IMR-90 (cell line): ENCODE measurements around the gene SLC1A7. TPM values are rescaled to one million over a fixed set of nuclear protein-coding genes. Genes with fewer than 3 reads are reported as not detected.

Experiments
- ATAC-seq: fragments of 200-7000 bp; cut with Tn5 transposase; 2 replicates; pipeline ENCODE4 v1.9.1; 2020; ENCODE audit warnings: low read depth, mild to moderate bottlenecking, moderate library complexity
- BruUV-seq: library from RNA; stranded (reverse); fragments of 400-500 nt; replicated peaks from 2 replicates; lab custom pipeline; 2021; lab: Mats Ljungman, UMichigan
- CTCF ChIA-PET: fragments of 300-600 bp; formaldehyde crosslinking; extraction: SDS; loops from one replicate; lab custom pipeline; 2021; ENCODE audit warnings: antibody characterized with exemption; lab: Yijun Ruan, JAX
- POLR2A ChIA-PET: fragments of 300-600 bp; sonication (Branson Sonifier 250); formaldehyde crosslinking; loops from one replicate; lab custom pipeline; 2022; ENCODE audit warnings: antibody characterized with exemption; ENCODE audit not compliant: unreplicated experiment; lab: Charles Lee
- DNase-seq: peaks from one replicate; pipeline ENCODE4 v3.0.0; 2013
- H2AFZ ChIP-seq: replicated peaks from 2 replicates; pipeline ENCODE3; 2013; ENCODE audit warnings: low read length, mild to moderate bottlenecking; ENCODE audit not compliant: poor library complexity
- H2AK5ac ChIP-seq: 2 replicates; pipeline ENCODE4 v1.6.1; 2013; ENCODE audit warnings: low read depth, low read length, inconsistent platforms
- H2AK9ac ChIP-seq: replicated peaks from 2 replicates; pipeline ENCODE3; 2013; ENCODE audit warnings: mild to moderate bottlenecking, low read depth, low read length, moderate library complexity; ENCODE audit not compliant: poor library complexity
- H2BK120ac ChIP-seq: 2 replicates; pipeline ENCODE4 v1.6.1; 2013; ENCODE audit warnings: low read depth, low read length, inconsistent platforms
- H2BK15ac ChIP-seq: 3 replicates; pipeline ENCODE4 v1.6.1; 2013; ENCODE audit warnings: low read depth, low read length, inconsistent platforms
- H2BK20ac ChIP-seq: 2 replicates; pipeline ENCODE4 v1.6.1; 2013; ENCODE audit warnings: low read depth, mild to moderate bottlenecking, inconsistent platforms, low read length, moderate library complexity
- H2BK5ac ChIP-seq: 2 replicates; pipeline ENCODE4 v1.6.1; 2013; ENCODE audit warnings: mild to moderate bottlenecking, low read depth, low read length, inconsistent platforms; ENCODE audit not compliant: poor library complexity, severe bottlenecking
- H3K14ac ChIP-seq: replicated peaks from 2 replicates; pipeline ENCODE4 v1.6.1; 2013; ENCODE audit warnings: low read depth, low read length, inconsistent platforms
- H3K18ac ChIP-seq: 2 replicates; pipeline ENCODE4 v1.6.1; 2013; ENCODE audit warnings: low read depth, low read length, control low read depth
- H3K23ac ChIP-seq: 2 replicates; pipeline ENCODE4 v1.6.1; 2013; ENCODE audit warnings: low read depth, low read length, inconsistent platforms
- H3K27ac ChIP-seq: 2 replicates; pipeline ENCODE4 v1.5.1; 2013; ENCODE audit warnings: mild to moderate bottlenecking, control low read depth, low read length; ENCODE audit not compliant: insufficient read depth
- H3K27me3 ChIP-seq: 2 replicates; pipeline ENCODE4 v1.6.1; 2013; ENCODE audit warnings: low read length; ENCODE audit not compliant: control insufficient read depth, insufficient read depth
- H3K36me3 ChIP-seq: 2 replicates; pipeline ENCODE4 v1.6.1; 2013; ENCODE audit warnings: low read length, mixed read lengths; ENCODE audit not compliant: control insufficient read depth, insufficient read depth
- H3K4ac ChIP-seq: 2 replicates; pipeline ENCODE4 v1.6.1; 2013; ENCODE audit warnings: low read depth, low read length, inconsistent platforms
- H3K4me1 ChIP-seq: 2 replicates; pipeline ENCODE4 v1.6.1; 2013; ENCODE audit warnings: low read length, mixed read lengths; ENCODE audit not compliant: control insufficient read depth, insufficient read depth
- H3K4me2 ChIP-seq: 2 replicates; pipeline ENCODE4 v1.6.1; 2013; ENCODE audit warnings: low read depth, mild to moderate bottlenecking, control low read depth, low read length, moderate library complexity
- H3K4me3 ChIP-seq: 2 replicates; pipeline ENCODE4 v1.5.1; 2013; ENCODE audit warnings: low read depth, mild to moderate bottlenecking, control low read depth, low read length, moderate library complexity; ENCODE audit not compliant: insufficient read depth
- H3K56ac ChIP-seq: 2 replicates; pipeline ENCODE4 v1.6.1; 2013; ENCODE audit warnings: low read length, inconsistent platforms; ENCODE audit not compliant: insufficient read depth; ENCODE audit errors: extremely low read depth
- H3K79me1 ChIP-seq, 2 experiments: 2 replicates each; pipeline ENCODE4 v1.6.1; 2013; ENCODE audit warnings: low read length in 2 of 2, inconsistent platforms in 1 of 2, low read depth in 1 of 2
- H3K9ac ChIP-seq: 2 replicates; pipeline ENCODE4 v1.6.1; 2013; ENCODE audit warnings: low read depth, low read length, control low read depth
- H3K9me1 ChIP-seq: 2 replicates; pipeline ENCODE4 v1.6.1; 2013; ENCODE audit warnings: low read length, inconsistent platforms; ENCODE audit not compliant: insufficient read depth
- H3K9me3 ChIP-seq: 2 replicates; pipeline ENCODE4 v1.6.1; 2013; ENCODE audit warnings: low read length; ENCODE audit not compliant: control insufficient read depth, insufficient read depth
- H4K20me1 ChIP-seq: 2 replicates; pipeline ENCODE4 v1.6.1; 2013; ENCODE audit warnings: low read length, inconsistent platforms; ENCODE audit not compliant: insufficient read depth
- H4K5ac ChIP-seq: 2 replicates; pipeline ENCODE4 v1.6.1; 2013; ENCODE audit warnings: mild to moderate bottlenecking, low read depth, low read length, control low read depth
- H4K8ac ChIP-seq, 2 experiments: 2 replicates each; pipeline ENCODE4 v1.6.1; 2013; ENCODE audit warnings: low read depth in 2 of 2, low read length in 2 of 2, control low read depth in 1 of 2, inconsistent platforms in 1 of 2
- H4K91ac ChIP-seq: 2 replicates; pipeline ENCODE4 v1.6.1; 2013; ENCODE audit warnings: low read depth, low read length, inconsistent platforms; ENCODE audit not compliant: insufficient read depth
- BHLHE40 ChIP-seq: fragments of 150-350 bp; IDR thresholded peaks from 2 replicates; pipeline ENCODE4 v1.6.1; 2016; ENCODE audit warnings: mild to moderate bottlenecking, low read depth, low read length
- CEBPB ChIP-seq: IDR thresholded peaks from 2 replicates; pipeline ENCODE4 v1.6.1; 2012; ENCODE audit warnings: low read depth, low read length, improper control_type of control experiment
- CHD1 ChIP-seq: IDR thresholded peaks from 2 replicates; pipeline ENCODE4 v1.6.1; 2012; ENCODE audit warnings: low read depth, low read length, improper control_type of control experiment
- MAFK ChIP-seq: IDR thresholded peaks from 2 replicates; pipeline ENCODE4 v1.6.1; 2012; ENCODE audit warnings: low read depth, low read length, improper control_type of control experiment
- MAZ ChIP-seq: IDR thresholded peaks from 2 replicates; pipeline ENCODE4 v1.6.1; 2012; ENCODE audit warnings: low read depth, mild to moderate bottlenecking, low read length, improper control_type of control experiment, moderate library complexity, borderline replicate concordance
- MXI1 ChIP-seq: IDR thresholded peaks from 2 replicates; pipeline ENCODE4 v1.6.1; 2012; ENCODE audit warnings: low read depth, mild to moderate bottlenecking, low read length, moderate library complexity, borderline replicate concordance
- NFE2L2 ChIP-seq: fragments of 150-350 bp; IDR thresholded peaks from 2 replicates; pipeline ENCODE4 v1.6.1; 2016; ENCODE audit warnings: low read depth, mild to moderate bottlenecking, low read length
- POLR2A ChIP-seq: IDR thresholded peaks from 2 replicates; pipeline ENCODE4 v1.6.1; 2012; ENCODE audit warnings: mild to moderate bottlenecking, low read depth, low read length
- RAD21 ChIP-seq: IDR thresholded peaks from 2 replicates; pipeline ENCODE4 v1.6.1; 2012; ENCODE audit warnings: low read length, improper control_type of control experiment
- RCOR1 ChIP-seq: IDR thresholded peaks from 2 replicates; pipeline ENCODE4 v1.6.1; 2012; ENCODE audit warnings: mild to moderate bottlenecking, low read length, improper control_type of control experiment; ENCODE audit not compliant: insufficient replicate concordance
- SMC3 ChIP-seq: fragments of 150-350 bp; IDR thresholded peaks from 2 replicates; pipeline ENCODE4 v1.6.1; 2016; ENCODE audit warnings: low read depth, mild to moderate bottlenecking, antibody characterized with exemption, low read length, moderate library complexity
- WGBS, 2 experiments: methylation state at CpG; one replicate each; pipeline versions ENCODE4 v1.1.5 to v1.1.7; 2013; ENCODE audit warnings: missing lambda C conversion rate in 2 of 2; ENCODE audit not compliant: insufficient read length in 1 of 2; ENCODE audit errors: extremely low coverage in 2 of 2; 5-methylcytosine and 5-hydroxymethylcytosine counted together
- dilution Hi-C: fragments of 300-500 bp; cut with HindIII; formaldehyde crosslinking; loops from one replicate; pipeline ENCODE4 v1.14.3; 2018; ENCODE audit warnings: low sequenced_read_pairs; ENCODE audit not compliant: unreplicated experiment
- in situ Hi-C: fragments of 300-500 bp; cut with MboI; formaldehyde crosslinking; loops from 3 replicates; pipeline ENCODE4 v1.14.3; 2019; ENCODE audit warnings: low sequenced_read_pairs, inconsistent platforms, mixed read lengths
- intact Hi-C: fragments of 100-400 bp; cut with micrococcal nuclease; formaldehyde crosslinking; loops from 2 replicates; pipeline ENCODE4 v1.10.0; 2022
- polyA plus RNA-seq, 3 experiments: library from polyadenylated mRNA; depleted of rRNA; stranded (reverse); fragments of >200 nt; gene quantifications; 2 replicates each; pipeline ENCODE4 v1.2.3, GENCODE V29; 2012; ENCODE audit warnings: low replicate concordance in 1 of 3
- total RNA-seq: library from RNA; depleted of rRNA; stranded (reverse); fragments of >200 nt; gene quantifications from 2 replicates; pipeline ENCODE4 v1.2.3, GENCODE V29; 2012
- TF ChIP-seq, protein P1 (sequence below): fragments of 150-350 bp; IDR thresholded peaks from 2 replicates; pipeline ENCODE4 v1.6.1; 2016; ENCODE audit warnings: low read depth, mild to moderate bottlenecking, low read length, moderate library complexity, borderline replicate concordance
- TF ChIP-seq, protein P2 (sequence below): fragments of 150-350 bp; IDR thresholded peaks from 2 replicates; pipeline ENCODE4 v1.6.1; 2017; ENCODE audit warnings: mild to moderate bottlenecking, antibody characterized with exemption, low read length, low read depth
- TF ChIP-seq, protein P3 (sequence below): conservative IDR thresholded peaks from 2 replicates; pipeline ENCODE4 v1.5.1; 2012; ENCODE audit warnings: mild to moderate bottlenecking, low read depth, low read length, improper control_type of control experiment

The SLC1A7 gene
- total and polyA plus RNA-seq, 2 of the 4 experiments (the other 2 are of a cell fraction): 0.05 TPM; not detected in 1

DNA sequence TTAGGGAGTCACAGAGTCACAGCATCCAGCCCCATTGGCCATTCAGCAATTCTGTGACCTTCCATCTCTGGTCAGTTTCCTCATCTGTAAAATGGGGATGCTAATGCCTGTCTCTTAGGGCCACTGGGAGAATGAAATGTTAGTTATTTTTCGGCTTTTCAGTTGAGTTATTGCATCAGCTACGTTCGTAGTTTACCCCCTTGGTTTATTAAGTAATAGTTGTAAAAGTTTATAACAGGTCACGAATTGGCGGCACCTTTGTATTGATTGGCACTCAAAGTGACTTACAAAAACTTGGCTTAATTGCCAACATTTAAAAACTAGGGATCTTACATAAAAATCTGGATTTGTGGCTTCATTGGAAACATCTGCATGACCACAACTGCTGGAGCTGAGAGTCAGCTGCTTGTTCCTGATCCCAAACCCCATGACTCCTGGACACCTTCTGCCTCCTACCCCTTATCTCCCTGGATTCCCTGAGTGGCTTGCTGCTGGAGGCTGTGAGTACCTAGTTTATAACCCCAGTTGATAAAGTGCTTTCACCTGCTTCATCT lies 23.0 kb upstream of the SLC1A7 start:
- no peak overlapping the region; the same call in 1 of the 2 replicates for H2BK20ac ChIP-seq
- in situ Hi-C loops (no loop called here), intact Hi-C loops (no loop called here), dilution Hi-C loops (no loop called here)
- no peak overlapping the region for H2BK15ac ChIP-seq
- peaks cover 5% of the 10 kb centered on the region; the same call in 1 of the 2 replicates for H3K4me1 ChIP-seq
- H3K9me1 ChIP-seq: 0 out of 2 replicates have a peak, but pooled peaks cover 3% of the 10 kb centered on the region
- H3K18ac ChIP-seq: no peak overlapping the region
- ChIA-PET POLR2A (no interaction called here), CTCF (interaction anchor here (1.6 kb wide), 1 partner anchor 58 kb away, joined by 3 read pairs; no protein-coding TSS in a partner anchor)
- H3K9me3 ChIP-seq: no peaks in the 10 kb centered on the region
- DNase-seq (no peak), ATAC-seq (no peak)
- no peak overlapping the region for H3K4me3 ChIP-seq
- H3K4me2 ChIP-seq: no peak overlapping the region
- no peak overlapping the region for H3K9ac ChIP-seq
- no peak overlapping the region for H3K14ac ChIP-seq
- peak overlapping the region; percentile 74; the same call in 1 of the 2 replicates for H4K5ac ChIP-seq
- no peak overlapping the region for H3K4ac ChIP-seq
- H3K27me3 ChIP-seq: no peaks in the 10 kb centered on the region
- H4K8ac ChIP-seq: no peak overlapping the region
- no peak overlapping the region for H2BK120ac ChIP-seq
- WGBS, 2 experiments: no CpG with 5 or more reads among the region's 5 CpGs
- H2BK5ac ChIP-seq: no peak overlapping the region
- BruUV-seq: no TSS peak
- no peak overlapping the region for H3K23ac ChIP-seq
- TF ChIP-seq MXI1 (no peak), RAD21 (no peak), BHLHE40 (no peak), SMC3 (no peak), CEBPB (no peak), MAFK (no peak), NFE2L2 (no peak), MAZ (no peak), RCOR1 (no peak), POLR2A (no peak), CHD1 (no peak)
- TF ChIP-seq, protein P1, sequence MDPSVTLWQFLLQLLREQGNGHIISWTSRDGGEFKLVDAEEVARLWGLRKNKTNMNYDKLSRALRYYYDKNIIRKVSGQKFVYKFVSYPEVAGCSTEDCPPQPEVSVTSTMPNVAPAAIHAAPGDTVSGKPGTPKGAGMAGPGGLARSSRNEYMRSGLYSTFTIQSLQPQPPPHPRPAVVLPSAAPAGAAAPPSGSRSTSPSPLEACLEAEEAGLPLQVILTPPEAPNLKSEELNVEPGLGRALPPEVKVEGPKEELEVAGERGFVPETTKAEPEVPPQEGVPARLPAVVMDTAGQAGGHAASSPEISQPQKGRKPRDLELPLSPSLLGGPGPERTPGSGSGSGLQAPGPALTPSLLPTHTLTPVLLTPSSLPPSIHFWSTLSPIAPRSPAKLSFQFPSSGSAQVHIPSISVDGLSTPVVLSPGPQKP: no peak
- TF ChIP-seq, protein P2, sequence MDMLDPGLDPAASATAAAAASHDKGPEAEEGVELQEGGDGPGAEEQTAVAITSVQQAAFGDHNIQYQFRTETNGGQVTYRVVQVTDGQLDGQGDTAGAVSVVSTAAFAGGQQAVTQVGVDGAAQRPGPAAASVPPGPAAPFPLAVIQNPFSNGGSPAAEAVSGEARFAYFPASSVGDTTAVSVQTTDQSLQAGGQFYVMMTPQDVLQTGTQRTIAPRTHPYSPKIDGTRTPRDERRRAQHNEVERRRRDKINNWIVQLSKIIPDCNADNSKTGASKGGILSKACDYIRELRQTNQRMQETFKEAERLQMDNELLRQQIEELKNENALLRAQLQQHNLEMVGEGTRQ: no peak
- TF ChIP-seq, protein P3, sequence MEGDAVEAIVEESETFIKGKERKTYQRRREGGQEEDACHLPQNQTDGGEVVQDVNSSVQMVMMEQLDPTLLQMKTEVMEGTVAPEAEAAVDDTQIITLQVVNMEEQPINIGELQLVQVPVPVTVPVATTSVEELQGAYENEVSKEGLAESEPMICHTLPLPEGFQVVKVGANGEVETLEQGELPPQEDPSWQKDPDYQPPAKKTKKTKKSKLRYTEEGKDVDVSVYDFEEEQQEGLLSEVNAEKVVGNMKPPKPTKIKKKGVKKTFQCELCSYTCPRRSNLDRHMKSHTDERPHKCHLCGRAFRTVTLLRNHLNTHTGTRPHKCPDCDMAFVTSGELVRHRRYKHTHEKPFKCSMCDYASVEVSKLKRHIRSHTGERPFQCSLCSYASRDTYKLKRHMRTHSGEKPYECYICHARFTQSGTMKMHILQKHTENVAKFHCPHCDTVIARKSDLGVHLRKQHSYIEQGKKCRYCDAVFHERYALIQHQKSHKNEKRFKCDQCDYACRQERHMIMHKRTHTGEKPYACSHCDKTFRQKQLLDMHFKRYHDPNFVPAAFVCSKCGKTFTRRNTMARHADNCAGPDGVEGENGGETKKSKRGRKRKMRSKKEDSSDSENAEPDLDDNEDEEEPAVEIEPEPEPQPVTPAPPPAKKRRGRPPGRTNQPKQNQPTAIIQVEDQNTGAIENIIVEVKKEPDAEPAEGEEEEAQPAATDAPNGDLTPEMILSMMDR: no peak
- no peaks in the 10 kb centered on the region for H4K20me1 ChIP-seq
- H2AFZ ChIP-seq: no peak overlapping the region
- H3K56ac ChIP-seq: no peak overlapping the region
- no peaks in the 10 kb centered on the region for H3K79me1 ChIP-seq
- H2AK5ac ChIP-seq: no peak overlapping the region
- no peak overlapping the region for H2AK9ac ChIP-seq
- H3K27ac ChIP-seq: no peak overlapping the region
- no peaks in the 10 kb centered on the region for H3K36me3 ChIP-seq
- peak overlapping the region; percentile 2; the same call in 1 of the 2 replicates for H4K91ac ChIP-seq
